Testis (tissue), 2 donors: ENCODE measurements around the gene RUNDC3A.

Source experiments
- CTCF ChIP-seq, 3 experiments: fragments of 450-650 bp in 2 of 3; fragments of 200-600 bp in 1 of 3; sonication (generic) in 1 of 3; IDR thresholded peaks; one replicate each; pipeline ENCODE4 v1.5.1; 2016 to 2019; ENCODE audit warnings: antibody characterized with exemption in 3 of 3, mild to moderate bottlenecking in 2 of 3, moderate library complexity in 1 of 3
- POLR2A ChIP-seq: fragments of 450-650 bp; IDR thresholded peaks from one replicate; pipeline ENCODE4 v1.6.1; 2017; ENCODE audit warnings: antibody characterized with exemption, mild to moderate bottlenecking, moderate library complexity

- TF ChIP-seq CTCF (IDR thresholded peaks at IDR 0.05) (no peak), POLR2A (no peak)
Observed at GRCh38 chr17:44272321-44272951, 36.0 kb upstream of the RUNDC3A start.
